GM12892 (cell line): ENCODE data around the gene LMTK2.

Source experiments
- DNase-seq: peaks from one replicate; pipeline ENCODE4 v3.0.0; 2011; ENCODE audit not compliant: insufficient read length
- FAIRE-seq: peaks from 2 replicates; lab custom pipeline; 2011; peaks lifted over from hg19 to GRCh38; lab: Jason Lieb, UNC
- POLR2A ChIP-seq: IDR thresholded peaks from 2 replicates; pipeline ENCODE4 v1.6.1; 2011; ENCODE audit warnings: low read depth, low read length, control low read depth
- TAF1 ChIP-seq: IDR thresholded peaks from 2 replicates; pipeline ENCODE4 v1.6.1; 2011; ENCODE audit warnings: low read depth, mild to moderate bottlenecking, control low read depth, low read length, borderline replicate concordance

LMTK2 gene

GRCh38 chr7:98257701-98258100 is 151.0 kb downstream of the LMTK2 start:
- TF ChIP-seq TAF1 (no peak), POLR2A (no peak)
- no peak for DNase-seq
- FAIRE-seq = no peak
